Hair follicle dermal papilla cell (primary cell): Measurements from ENCODE around the gene PRSS48. TPM values are rescaled to one million over a fixed set of nuclear protein-coding genes. Genes with fewer than 3 reads are reported as not detected.

Source experiments
- small RNA-seq: library from RNA; depleted of rRNA; stranded (forward); fragments of <200 nt; gene quantifications from one replicate; pipeline ENCODE3, GENCODE V24; 2012
- total RNA-seq: library from RNA; depleted of rRNA; stranded (reverse); fragments of >200 nt; gene quantifications from 2 replicates; pipeline ENCODE4 v1.2.3, GENCODE V29; 2012

PRSS48 gene
- not detected in 2 replicates for total RNA-seq

DNA sequence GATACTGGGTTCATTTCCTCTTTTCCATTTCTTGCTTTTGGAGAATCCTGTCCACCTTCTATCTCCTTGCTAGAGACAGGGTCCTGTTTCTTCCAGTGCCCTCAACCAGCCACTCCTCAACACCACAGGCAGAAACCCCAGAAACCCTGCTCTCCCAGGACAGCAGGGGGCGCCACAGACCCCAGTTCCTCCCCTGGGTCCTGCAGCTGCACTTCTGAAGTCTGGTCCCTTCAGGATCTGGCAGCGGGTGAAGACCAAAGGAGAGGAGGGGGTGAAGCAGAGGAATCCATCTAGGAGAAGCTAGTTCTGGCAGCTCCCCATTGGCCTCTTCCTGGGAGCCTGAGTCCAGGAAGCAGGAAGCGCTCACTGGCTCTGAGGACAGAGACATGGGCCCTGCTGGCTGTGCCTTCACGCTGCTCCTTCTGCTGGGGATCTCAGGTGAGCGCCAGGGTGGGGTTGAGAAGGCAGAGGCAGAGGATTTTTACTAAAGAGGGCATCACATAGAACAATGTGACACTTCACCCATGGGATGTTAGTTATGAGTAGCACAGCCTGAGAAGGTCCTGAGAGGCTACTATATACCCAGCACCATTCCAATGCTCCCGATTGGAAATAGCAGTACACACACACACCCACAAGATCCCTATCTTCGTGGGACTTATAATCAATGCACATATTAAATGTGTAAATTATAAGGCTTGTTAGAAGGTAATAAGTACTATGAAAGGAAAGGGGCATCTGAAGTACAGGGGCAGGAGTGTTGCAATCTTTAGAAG is at the start of gene PRSS48:
PRSS48 (plus strand) TSS at position 375 of the 776 bp plus-strand sequence; CDS start at position 387, 12 bp downstream.

DNA sequence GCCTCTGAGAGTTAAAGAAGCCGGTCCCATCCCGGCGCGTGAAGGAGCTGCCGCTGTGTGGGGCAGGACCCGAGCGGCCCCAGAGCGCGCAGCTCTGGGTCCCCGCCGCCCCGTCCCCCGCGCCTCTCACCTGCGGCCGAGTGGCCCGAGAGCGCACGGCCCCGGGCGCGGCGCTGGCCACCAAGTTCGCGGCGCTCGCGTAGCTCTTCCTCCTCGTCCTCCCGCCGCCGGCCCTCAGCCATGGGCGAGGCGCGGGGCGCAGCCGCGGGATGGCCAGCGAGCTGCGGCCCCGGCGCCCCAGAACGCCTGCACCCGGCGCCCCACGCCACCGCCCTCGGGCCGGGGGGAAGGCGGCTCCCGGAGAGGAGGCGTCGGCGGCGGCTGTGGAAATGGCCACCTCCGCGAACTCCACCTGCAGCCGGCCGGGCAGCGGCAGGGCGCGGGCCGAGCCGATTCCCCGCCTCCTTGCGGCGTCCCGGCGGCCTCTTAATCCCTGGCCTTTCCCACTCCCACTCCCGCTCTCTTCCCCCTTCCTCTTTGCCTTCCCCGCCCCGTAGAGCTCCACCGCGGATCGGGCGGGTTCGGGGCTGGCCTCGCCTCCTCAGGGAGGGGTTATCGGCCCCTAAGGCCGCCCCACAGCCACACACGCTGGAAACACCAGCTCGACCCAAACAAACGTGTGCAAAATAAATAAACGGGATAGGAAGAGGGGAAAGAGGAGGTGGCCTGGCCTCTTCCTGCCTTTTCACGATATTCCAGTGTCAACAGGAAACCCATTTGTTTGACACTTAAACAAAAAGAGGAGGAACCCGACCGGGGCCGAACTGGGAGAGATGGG is 48.4 kb downstream of the PRSS48 start, which contains the start of gene SH3D19:
SH3D19 (minus strand) TSS at position 495 of the 838 bp plus-strand sequence; CDS start at position 242, 253 bp downstream.

Small RNAs within 50 kb of the gene (small RNA-seq; reads per million reads assigned to genes)
- gene AC104819.2 = not detected
- not detected for gene RNU6-1282P

Other genes with a start within 250 kb of the PRSS48 start
- gene RPS3A, start 177.5 kb upstream of the PRSS48 start, total RNA-seq = 1,120 and 1,348 TPM in 2 replicates
- 92.2 and 117 TPM in 2 replicates for gene SH3D19, start 48.4 kb downstream of the PRSS48 start, total RNA-seq
- gene FHIP1A, start 132.0 kb downstream of the PRSS48 start, total RNA-seq = 0.85 and 1.6 TPM in 2 replicates